Activated CD4-positive, alpha-beta T cell treated with anti-CD3 and anti-CD28 coated beads, Interleukin-2, amount 10 ng/mL, durations not matched to agents 24 days and 14 days (primary cell): Measurements from ENCODE around the gene CELF2. TPM values are rescaled to one million over a fixed set of nuclear protein-coding genes. Genes with fewer than 3 reads are reported as not detected.
A peak's percentile ranks its signal among the peaks of the same experiment; 100 is the strongest.

ENCODE experiments used
- DNase-seq: peaks from one replicate; pipeline ENCODE4 v3.0.0; 2022
- H3K27ac Mint-ChIP-seq: one replicate; pipeline ENCODE4 v1.8.0; 2022; ENCODE audit warnings: mild to moderate bottlenecking, mixed read lengths
- H3K27me3 Mint-ChIP-seq: one replicate; pipeline ENCODE4 v1.8.0; 2022; ENCODE audit warnings: mixed read lengths
- H3K36me3 Mint-ChIP-seq: one replicate; pipeline ENCODE4 v1.8.0; 2022; ENCODE audit warnings: low read depth, mild to moderate bottlenecking, mixed read lengths
- H3K4me1 Mint-ChIP-seq: one replicate; pipeline ENCODE4 v1.8.0; 2021; ENCODE audit warnings: mixed read lengths
- H3K4me3 Mint-ChIP-seq: one replicate; pipeline ENCODE4 v1.8.0; 2022; ENCODE audit warnings: mild to moderate bottlenecking, moderate library complexity, mixed read lengths
- H3K9me3 Mint-ChIP-seq: one replicate; pipeline ENCODE4 v1.8.0; 2021; ENCODE audit warnings: mixed read lengths
- intact Hi-C: fragments of 100-400 bp; cut with micrococcal nuclease; formaldehyde crosslinking; loops from one replicate; pipeline ENCODE4 v1.15.1; 2023
- total RNA-seq: library from RNA; stranded (reverse); gene quantifications from 2 replicates; pipeline ENCODE4 v1.2.3, GENCODE V29; 2022

CELF2 gene
- total RNA-seq, 1 donor from 2014 or later, result 95.5 TPM

DNA sequence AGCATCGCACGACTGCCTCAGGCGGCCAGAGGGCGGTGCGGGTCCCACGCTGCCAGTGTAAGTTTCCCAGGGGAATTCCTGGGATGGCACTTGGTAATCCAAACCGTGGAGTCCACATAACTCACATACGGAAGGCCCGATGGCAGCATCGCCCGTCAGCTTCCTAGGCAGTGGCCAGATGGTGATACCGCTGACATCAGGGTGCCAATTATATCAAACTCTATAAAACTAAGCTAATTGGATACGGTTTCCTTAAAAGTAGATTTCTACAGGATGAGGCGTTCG lies 189.8 kb downstream of the CELF2 start:
- Mint-ChIP-seq H3K4me3 (no peak overlapping the region), H3K27ac (peak overlapping the region; percentile 97), H3K36me3 (peaks cover 71% of the 10 kb centered on the region)

GRCh38 chr10:11208243-11208642 lies 190.6 kb downstream of the CELF2 start:
- intact Hi-C loops, result loop anchor here (2.0 kb wide), 1 partner anchor 37 kb away; no protein-coding TSS in a partner anchor
- H3K27me3 Mint-ChIP-seq, result no peaks in the 10 kb centered on the region
- peak overlapping the region; percentile 97 for H3K27ac Mint-ChIP-seq
- H3K4me3 Mint-ChIP-seq, result peak overlapping the region; percentile 74
- no peaks in the 10 kb centered on the region for H3K9me3 Mint-ChIP-seq
- H3K36me3 Mint-ChIP-seq, result peaks cover 69% of the 10 kb centered on the region
- no peak for DNase-seq
- H3K4me1 Mint-ChIP-seq, result peaks cover 82% of the 10 kb centered on the region

More for the DNA sequence above, 189.8 kb downstream of the CELF2 start:
- no peaks in the 10 kb centered on the region for H3K9me3 Mint-ChIP-seq
- H3K4me1 Mint-ChIP-seq, result peaks cover 81% of the 10 kb centered on the region
- no peaks in the 10 kb centered on the region for H3K27me3 Mint-ChIP-seq
- intact Hi-C loops, result no loop called here
- DNase-seq, result no peak

DNA sequence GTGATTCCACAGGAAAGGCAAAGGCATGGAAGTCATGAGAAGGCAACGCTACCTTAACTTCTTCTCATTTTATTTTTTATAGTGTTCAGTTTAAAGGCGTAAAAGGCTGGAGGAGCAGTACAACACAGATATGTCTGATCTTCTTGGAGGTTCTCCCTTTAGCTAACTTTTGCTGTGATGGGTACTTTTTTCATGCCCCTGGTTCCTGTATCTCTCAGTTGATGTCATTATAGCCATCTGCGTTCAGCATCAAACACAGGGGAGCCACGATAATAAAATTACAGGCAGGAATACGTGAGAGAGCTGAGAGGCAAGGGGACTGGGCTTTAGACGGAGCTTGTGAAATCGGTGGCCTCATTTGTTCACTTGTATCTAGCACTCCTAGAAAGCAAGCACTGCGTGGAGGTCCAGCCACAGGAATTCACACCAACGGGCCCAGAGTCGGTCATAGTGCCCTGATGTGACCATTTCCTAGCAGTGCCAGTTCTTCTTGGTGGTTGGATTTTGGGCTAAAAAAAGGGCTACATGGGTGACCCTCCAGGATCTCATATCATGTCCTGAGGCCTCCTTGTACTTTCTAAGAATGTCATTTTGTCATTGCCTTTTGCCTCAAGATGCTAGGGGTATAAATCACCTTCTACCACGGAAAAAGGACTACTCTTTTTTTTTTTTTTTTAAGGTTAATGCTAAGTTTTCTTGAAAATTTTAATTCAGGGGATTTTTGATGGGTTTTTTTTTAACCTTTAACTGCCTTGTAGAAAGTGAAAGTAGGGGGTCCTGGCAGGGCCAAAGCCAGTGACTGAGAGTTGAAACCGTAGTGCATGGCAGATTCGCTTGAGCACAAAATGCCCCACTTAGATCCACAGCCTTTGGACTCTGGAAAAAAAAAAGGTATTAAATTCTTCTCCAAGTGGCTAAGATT lies 191.5 kb downstream of the CELF2 start:
- peak overlapping the region; percentile 97 for H3K27ac Mint-ChIP-seq
- peaks cover 83% of the 10 kb centered on the region for H3K4me1 Mint-ChIP-seq
- H3K9me3 Mint-ChIP-seq, result no peaks in the 10 kb centered on the region
- H3K36me3 Mint-ChIP-seq, result peaks cover 67% of the 10 kb centered on the region
- H3K4me3 Mint-ChIP-seq, result peak overlapping the region; percentile 74
- DNase-seq, result peak; percentile 78
- H3K27me3 Mint-ChIP-seq, result no peaks in the 10 kb centered on the region
- intact Hi-C loops, result loop anchor here (1.0 to 2.0 kb wide), 6 partner anchors 8 to 45 kb away; no protein-coding TSS in a partner anchor

DNA sequence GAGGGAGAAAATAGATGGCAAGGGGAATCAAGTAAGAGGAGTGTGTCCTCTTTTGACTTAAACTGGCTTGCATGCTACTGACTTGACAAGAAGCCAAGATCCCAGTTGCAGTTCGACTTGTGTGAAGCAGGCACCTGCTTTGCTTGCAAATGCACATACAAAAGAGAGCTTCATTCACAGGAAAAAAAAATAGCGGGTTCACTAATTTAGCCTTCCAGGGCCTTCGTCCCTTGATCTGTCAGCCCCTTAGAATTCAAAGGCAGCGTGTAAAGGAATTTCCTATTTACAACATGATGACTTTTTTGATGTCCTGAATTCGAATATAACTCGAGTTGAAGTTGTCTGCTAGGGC lies 192.1 kb downstream of the CELF2 start:
- Mint-ChIP-seq H3K27me3 (no peaks in the 10 kb centered on the region), H3K4me3 (peak overlapping the region; percentile 74), H3K4me1 (peaks cover 86% of the 10 kb centered on the region), H3K9me3 (no peaks in the 10 kb centered on the region), H3K27ac (peak overlapping the region; percentile 97), H3K36me3 (peaks cover 68% of the 10 kb centered on the region)
- intact Hi-C loops, result loop anchor here (1.0 to 2.0 kb wide), 6 partner anchors 8 to 46 kb away; no protein-coding TSS in a partner anchor
- peak; percentile 64 for DNase-seq

- peaks cover 71% of the 10 kb centered on the region for H3K36me3 Mint-ChIP-seq
- H3K4me1 Mint-ChIP-seq, result peaks cover 87% of the 10 kb centered on the region
- intact Hi-C loops, result no loop called here
- H3K4me3 Mint-ChIP-seq, result peak overlapping the region; percentile 74
- H3K27me3 Mint-ChIP-seq, result no peaks in the 10 kb centered on the region
- H3K27ac Mint-ChIP-seq, result peak overlapping the region; percentile 97
- no peaks in the 10 kb centered on the region for H3K9me3 Mint-ChIP-seq
- no peak for DNase-seq
These were observed 192.7 kb downstream of the CELF2 start for GRCh38 chr10:11210211-11210922.

GRCh38 chr10:11212288-11213085 lies 194.8 kb downstream of the CELF2 start:
- Mint-ChIP-seq H3K36me3 (peaks cover 69% of the 10 kb centered on the region), H3K27ac (peak overlapping the region; percentile 97), H3K4me1 (peaks cover 83% of the 10 kb centered on the region), H3K9me3 (no peaks in the 10 kb centered on the region), H3K27me3 (no peaks in the 10 kb centered on the region), H3K4me3 (peak overlapping the region; percentile 48)
- intact Hi-C loops, result loop anchor here (1.0 kb wide), 1 partner anchor 14 kb away; no protein-coding TSS in a partner anchor
- no peak for DNase-seq

DNA sequence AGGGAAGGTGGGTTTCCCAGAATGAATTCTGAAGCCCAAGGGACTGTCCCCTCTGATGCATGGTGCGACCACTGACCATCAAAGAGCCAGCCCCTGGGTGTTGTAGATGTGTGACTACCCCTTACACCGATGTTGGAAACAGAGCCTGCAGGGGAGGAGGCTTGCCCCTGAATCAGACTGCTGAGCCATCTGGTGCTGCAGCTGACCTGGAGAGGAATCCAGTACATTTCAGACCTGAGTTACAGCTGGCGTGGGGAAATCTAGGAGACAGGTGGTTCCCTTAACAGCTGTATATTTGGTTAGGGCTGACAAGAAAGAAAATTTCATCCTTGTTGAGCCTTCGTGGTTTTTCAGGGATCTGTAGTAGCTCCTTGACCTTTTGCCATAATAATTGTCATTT lies 195.5 kb downstream of the CELF2 start:
- Mint-ChIP-seq H3K4me3 (no peak overlapping the region), H3K27ac (peak overlapping the region; percentile 97), H3K4me1 (peaks cover 81% of the 10 kb centered on the region), H3K27me3 (no peaks in the 10 kb centered on the region), H3K36me3 (peaks cover 67% of the 10 kb centered on the region), H3K9me3 (no peaks in the 10 kb centered on the region)
- no peak for DNase-seq
- intact Hi-C loops, result no loop called here

- intact Hi-C loops, result no loop called here
These were observed 196.7 kb downstream of the CELF2 start for GRCh38 chr10:11214407-11214806.

GRCh38 chr10:11215471-11215870 lies 197.8 kb downstream of the CELF2 start:
- Mint-ChIP-seq H3K36me3 (peaks cover 70% of the 10 kb centered on the region), H3K9me3 (peaks cover 2% of the 10 kb centered on the region), H3K27me3 (no peaks in the 10 kb centered on the region), H3K27ac (peak overlapping the region; percentile 72), H3K4me3 (no peak overlapping the region), H3K4me1 (peaks cover 74% of the 10 kb centered on the region)
- intact Hi-C loops, result no loop called here
- DNase-seq, result no peak

More at GRCh38 chr10:11214407-11214806, 196.7 kb downstream of the CELF2 start:
- DNase-seq, result no peak
- Mint-ChIP-seq H3K36me3 (peaks cover 64% of the 10 kb centered on the region), H3K27ac (peak overlapping the region; percentile 72), H3K9me3 (no peaks in the 10 kb centered on the region), H3K4me1 (peaks cover 75% of the 10 kb centered on the region), H3K27me3 (no peaks in the 10 kb centered on the region), H3K4me3 (no peak overlapping the region)

GRCh38 chr10:11217521-11217920 lies 199.8 kb downstream of the CELF2 start:
- Mint-ChIP-seq H3K36me3 (peaks cover 70% of the 10 kb centered on the region), H3K9me3 (peaks cover 4% of the 10 kb centered on the region), H3K4me1 (peaks cover 64% of the 10 kb centered on the region), H3K27me3 (no peaks in the 10 kb centered on the region), H3K27ac (no peak overlapping the region), H3K4me3 (no peak overlapping the region)
- intact Hi-C loops, result loop anchor here (2.0 kb wide), 1 partner anchor 17 kb away; no protein-coding TSS in a partner anchor
- no peak for DNase-seq

- intact Hi-C loops, result loop anchor here (1.0 kb wide), 2 partner anchors 9 to 17 kb away; no protein-coding TSS in a partner anchor
- peaks cover 67% of the 10 kb centered on the region for H3K36me3 Mint-ChIP-seq
- H3K27me3 Mint-ChIP-seq, result no peaks in the 10 kb centered on the region
- H3K4me1 Mint-ChIP-seq, result peaks cover 59% of the 10 kb centered on the region
- peaks cover 4% of the 10 kb centered on the region for H3K9me3 Mint-ChIP-seq
- H3K4me3 Mint-ChIP-seq, result peak overlapping the region; percentile 10
- peak overlapping the region; percentile 81 for H3K27ac Mint-ChIP-seq
- DNase-seq, result no peak
These were observed 200.7 kb downstream of the CELF2 start for GRCh38 chr10:11218395-11218794.

GRCh38 chr10:11219431-11219830 lies 201.8 kb downstream of the CELF2 start:
- Mint-ChIP-seq H3K27ac (peak overlapping the region; percentile 81), H3K9me3 (peaks cover 4% of the 10 kb centered on the region), H3K36me3 (peaks cover 68% of the 10 kb centered on the region), H3K4me3 (no peak overlapping the region), H3K27me3 (no peaks in the 10 kb centered on the region), H3K4me1 (peaks cover 63% of the 10 kb centered on the region)
- DNase-seq, result no peak
- intact Hi-C loops, result no loop called here

DNA sequence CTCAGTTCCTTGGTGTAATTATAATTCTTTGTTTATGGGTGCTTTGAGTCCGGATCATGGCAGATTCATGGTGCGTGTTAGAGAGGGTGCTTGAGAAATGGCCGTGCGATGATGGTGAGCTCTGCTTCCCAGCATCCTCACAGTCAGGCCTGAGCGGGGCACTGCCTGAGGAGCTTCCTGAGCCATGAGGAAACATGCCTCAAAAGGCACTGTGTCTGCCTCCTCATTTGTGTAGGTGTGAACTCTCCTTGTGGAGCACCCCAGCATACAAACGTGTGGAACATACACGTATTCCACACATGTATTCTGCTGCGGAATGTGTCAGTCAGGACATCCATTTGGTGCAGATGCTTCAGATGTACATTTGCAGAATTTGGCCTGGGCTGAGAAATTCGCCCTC lies 205.4 kb downstream of the CELF2 start:
- peaks cover 68% of the 10 kb centered on the region for H3K4me1 Mint-ChIP-seq
- peak overlapping the region; percentile 48 for H3K27ac Mint-ChIP-seq
- no peak overlapping the region for H3K4me3 Mint-ChIP-seq
- intact Hi-C loops, result no loop called here
- peaks cover 66% of the 10 kb centered on the region for H3K36me3 Mint-ChIP-seq
- no peaks in the 10 kb centered on the region for H3K27me3 Mint-ChIP-seq
- H3K9me3 Mint-ChIP-seq, result peaks cover 4% of the 10 kb centered on the region
- no peak for DNase-seq
